ENCODE measurements around the gene IQCH. TPM values are rescaled to one million over a fixed set of nuclear protein-coding genes. Genes with fewer than 3 reads are reported as not detected.
A peak's percentile ranks its signal among the peaks of the same experiment; 100 is the strongest.

The IQCH gene
- total RNA-seq, 1 experiment from 2014 or later: 1.1 TPM

DNA sequence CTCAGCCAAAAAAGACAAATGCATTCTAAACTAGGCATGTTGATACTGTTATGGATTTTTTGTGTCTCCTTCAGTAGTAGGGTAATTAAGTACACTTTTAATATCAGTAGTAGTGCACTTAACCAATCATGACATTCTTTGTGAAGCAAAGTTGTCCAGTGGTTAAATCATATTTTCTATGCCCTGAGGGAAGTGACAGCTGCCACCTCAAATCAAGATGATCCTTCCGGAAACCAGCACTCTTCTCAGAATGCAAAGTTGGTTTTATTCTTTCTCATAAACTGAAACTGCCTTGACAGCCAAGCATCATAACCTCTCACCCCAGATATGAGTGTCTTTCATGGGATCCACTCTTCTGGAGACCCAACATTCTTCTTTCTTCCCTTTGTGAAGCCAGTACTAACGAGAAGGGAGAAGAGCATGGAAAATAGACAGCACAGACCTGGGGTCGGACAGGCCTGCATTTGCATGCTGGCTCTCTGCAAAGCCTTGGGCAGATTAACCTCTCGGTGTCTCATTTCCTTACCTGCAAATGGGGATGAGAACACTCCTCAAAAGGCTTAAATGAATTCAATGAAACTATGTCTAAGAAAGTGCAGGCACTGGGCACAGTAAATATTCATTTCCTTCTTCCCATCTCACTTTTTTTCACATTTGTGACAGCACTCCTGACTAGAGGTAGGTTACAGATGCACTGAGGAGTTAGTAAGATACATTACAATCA is 13.3 kb upstream of the IQCH start:
- peaks cover 11% of the 10 kb centered on the region for H3K4me1 ChIP-seq (ENCODE audit: insufficient read depth, low read length)

More for the DNA sequence above, 13.3 kb upstream of the IQCH start:
- peaks cover 2% of the 10 kb centered on the region for H3K79me1 ChIP-seq (ENCODE audit: insufficient read depth, low read depth, low read length, poor library complexity, severe bottlenecking)
- no peak overlapping the region for H2BK120ac ChIP-seq (ENCODE audit: low read depth, low read length, poor library complexity, severe bottlenecking)
- peaks cover under 1 to 7% (median 6%) of the 10 kb centered on the region in 3 experiments; a peak in 5 of 7 replicates for H3K36me3 Mint-ChIP-seq (ENCODE audit: insufficient read depth in 1 of 3, low read depth in 3 of 3)
- H2AFZ ChIP-seq (ENCODE audit: low read length): no peak overlapping the region
- H3K4me1 Mint-ChIP-seq: peaks cover 30% of the 10 kb centered on the region in 2 experiments
- no peak overlapping the region for H2BK12ac ChIP-seq (ENCODE audit: insufficient read length, low read depth, low read length)
- H4K91ac ChIP-seq (ENCODE audit: insufficient read length, low read depth, low read length): no peak overlapping the region
- H2BK5ac ChIP-seq (ENCODE audit: insufficient read length, low read length): no peak overlapping the region
- H3K14ac ChIP-seq (ENCODE audit: insufficient read depth, low read length): no peak overlapping the region
- no peak overlapping the region for H2AK5ac ChIP-seq (ENCODE audit: insufficient read length, low read length)
- no peak overlapping the region for H3K56ac ChIP-seq (ENCODE audit: insufficient read length, low read depth, low read length)
- H3K79me2 ChIP-seq (ENCODE audit: insufficient read depth, low read length): peaks cover 2% of the 10 kb centered on the region; the same call in 1 of the 2 replicates
- no peak overlapping the region for H2BK20ac ChIP-seq (ENCODE audit: low read depth, low read length, poor library complexity, severe bottlenecking)
- no peaks in the 10 kb centered on the region for H3K9me3 Mint-ChIP-seq
- no peak overlapping the region for H3K27ac ChIP-seq (ENCODE audit: insufficient read length, low read depth, low read length)
- H3K27ac Mint-ChIP-seq: peak overlapping the region in 1 of 3 experiments; percentile 71; a peak in 2 of 7 replicates
- no peak overlapping the region for H3K9ac ChIP-seq (ENCODE audit: extremely low read depth, insufficient read length, low read length)
- no peak overlapping the region for H2BK15ac ChIP-seq (ENCODE audit: low read depth, low read length)
- H3K27me3 Mint-ChIP-seq (ENCODE audit: low read depth): no peaks in the 10 kb centered on the region
- no peaks in the 10 kb centered on the region for H3K23me2 ChIP-seq (ENCODE audit: insufficient read length, low read depth, low read length, poor library complexity, severe bottlenecking)
- no peaks in the 10 kb centered on the region for H3K9me3 ChIP-seq (ENCODE audit: control insufficient read depth, low read depth, low read length)
- DNase-seq: no peak
- no peak overlapping the region for H3K4me3 Mint-ChIP-seq
- H3K4ac ChIP-seq (ENCODE audit: low read depth, low read length): no peak overlapping the region
- H4K20me1 ChIP-seq (ENCODE audit: control insufficient read depth, insufficient read depth, insufficient read length): no peaks in the 10 kb centered on the region
- whole genome bisulfite sequencing (ENCODE audit: extremely low coverage, insufficient read length, low lambda C conversion rate): no CpG with 5 or more reads among the region's 4 CpGs
- no peak overlapping the region for H3K23ac ChIP-seq (ENCODE audit: insufficient read length, low read depth, low read length)
- H4K8ac ChIP-seq (replicated peaks; ENCODE audit: insufficient read length, low read depth, low read length): no peak overlapping the region
- H3K18ac ChIP-seq (ENCODE audit: insufficient read length, low read depth, low read length): no peak overlapping the region
- H3K4me2 ChIP-seq (ENCODE audit: insufficient read depth, insufficient read length, low read length): no peak overlapping the region
- H4K5ac ChIP-seq (ENCODE audit: insufficient read length, low read depth, low read length): no peak overlapping the region
- TF ChIP-seq, protein P1, sequence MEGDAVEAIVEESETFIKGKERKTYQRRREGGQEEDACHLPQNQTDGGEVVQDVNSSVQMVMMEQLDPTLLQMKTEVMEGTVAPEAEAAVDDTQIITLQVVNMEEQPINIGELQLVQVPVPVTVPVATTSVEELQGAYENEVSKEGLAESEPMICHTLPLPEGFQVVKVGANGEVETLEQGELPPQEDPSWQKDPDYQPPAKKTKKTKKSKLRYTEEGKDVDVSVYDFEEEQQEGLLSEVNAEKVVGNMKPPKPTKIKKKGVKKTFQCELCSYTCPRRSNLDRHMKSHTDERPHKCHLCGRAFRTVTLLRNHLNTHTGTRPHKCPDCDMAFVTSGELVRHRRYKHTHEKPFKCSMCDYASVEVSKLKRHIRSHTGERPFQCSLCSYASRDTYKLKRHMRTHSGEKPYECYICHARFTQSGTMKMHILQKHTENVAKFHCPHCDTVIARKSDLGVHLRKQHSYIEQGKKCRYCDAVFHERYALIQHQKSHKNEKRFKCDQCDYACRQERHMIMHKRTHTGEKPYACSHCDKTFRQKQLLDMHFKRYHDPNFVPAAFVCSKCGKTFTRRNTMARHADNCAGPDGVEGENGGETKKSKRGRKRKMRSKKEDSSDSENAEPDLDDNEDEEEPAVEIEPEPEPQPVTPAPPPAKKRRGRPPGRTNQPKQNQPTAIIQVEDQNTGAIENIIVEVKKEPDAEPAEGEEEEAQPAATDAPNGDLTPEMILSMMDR (conservative IDR thresholded peaks at IDR 0.05): no peak
- no peaks in the 10 kb centered on the region for H3K27me3 ChIP-seq (ENCODE audit: insufficient read depth, low read length)
- no peak overlapping the region for H3T11ph ChIP-seq (ENCODE audit: low read length)

All from H9 (cell line).